ENCODE measurements around the gene HAGH. TPM values are rescaled to one million over a fixed set of nuclear protein-coding genes. Genes with fewer than 3 reads are reported as not detected.
"Not testable (repeated sequence)": the region's sequence is repeated elsewhere in the genome, so short reads cannot be mapped to it uniquely, and the experiment has no call there.

Gene HAGH
- 100 to 1,000 TPM in 4 of 6 experiments, 10 to 100 TPM in 2; 77.9 to 161 (median 143) TPM for total RNA-seq
- long read RNA-seq, transcript HAGH-202 (9 exons, 2,984 nt), result major isoform, 11 of 23 reads
- long read RNA-seq, partial matches to known transcripts, result 11 of 23 reads
- long read RNA-seq, other reads (novel, unspliced or antisense), result 1 of 23 reads

GRCh38 chr16:1826691-1827573 is at the start of gene HAGH, which contains the start of gene FAHD1:
TSS of gene HAGH (minus strand) at chr16:1826825. CDS start at chr16:1826787, 38 bp downstream.
TSS of gene FAHD1 (plus strand) at chr16:1827206. CDS start at chr16:1827239, 33 bp downstream.
- peaks cover 0 to 66% (median 14%) of the 10 kb centered on the region in 4 donors for H3K4me1 ChIP-seq
- peak; percentile 93 to 95 (median 95) for DNase-seq
- H3K4me3 ChIP-seq, result peak within 1 kb of the TSS; percentile 96 to 99 (median 98)
- no peak for TF ChIP-seq CTCF (IDR thresholded peaks at IDR 0.05)
- peak; percentile 26 for TF ChIP-seq POLR2A (IDR thresholded peaks at IDR 0.05)
- peak within 1 kb of the TSS; percentile 67 to 86 (median 80) for H3K27ac ChIP-seq
- peaks cover 0 to 11% (median 6%) of the 10 kb centered on the region in 4 donors for H3K36me3 ChIP-seq
- WGBS (ENCODE audit: insufficient coverage, low coverage, low lambda C conversion rate, missing lambda C conversion rate), result no CpG with 5 or more reads among the region's 104 CpGs
- ATAC-seq, result peak; percentile 69 to 80 (median 71)
- no peaks in the 10 kb centered on the region for H3K9me3 ChIP-seq
- H3K27me3 ChIP-seq, result no peaks in the 10 kb centered on the region
- intact Hi-C loops (cut with DNase I), result no loop called here

- H3K36me3 ChIP-seq; H3K4me3 ChIP-seq; DNase-seq; H3K9me3 ChIP-seq; H3K27me3 ChIP-seq; ATAC-seq; intact Hi-C loops (cut with DNase I): not testable (repeated sequence)
- Histone ChIP-seq H3K4me1 (peaks cover 0 to 31% (median 13%) of the 10 kb centered on the region in 4 donors), H3K27ac (peak overlapping the region in 1 of 3 donors; percentile 21)
- WGBS (ENCODE audit: insufficient coverage, low coverage, low lambda C conversion rate, missing lambda C conversion rate), result 81% methylated on average over 12 of the region's 13 CpGs
Measured at GRCh38 chr16:1876066-1876465, 49.4 kb upstream of the HAGH start.

- DNase-seq (peak in 2 of 3 donors; percentile 62 to 77), ATAC-seq (peak; percentile 32 to 71 (median 57))
- Histone ChIP-seq H3K4me3 (no peak overlapping the region), H3K4me1 (peaks cover 0 to 41% (median 18%) of the 10 kb centered on the region in 4 donors), H3K27ac (peak overlapping the region in 2 of 3 donors; percentile 8 to 30), H3K27me3 (no peaks in the 10 kb centered on the region), H3K36me3 (no peaks in the 10 kb centered on the region), H3K9me3 (no peaks in the 10 kb centered on the region)
- TF ChIP-seq CTCF (IDR thresholded peaks at IDR 0.05), result no peak
- no peak for TF ChIP-seq POLR2A (IDR thresholded peaks at IDR 0.05)
- WGBS (ENCODE audit: insufficient coverage, low coverage, low lambda C conversion rate, missing lambda C conversion rate), result 16% methylated on average over 6 of the region's 6 CpGs
- intact Hi-C loops (cut with DNase I), result no loop called here
Measured at GRCh38 chr16:1874854-1875253, 48.2 kb upstream of the HAGH start.

- TF ChIP-seq CTCF (IDR thresholded peaks at IDR 0.05) (no peak), POLR2A (IDR thresholded peaks at IDR 0.05) (no peak)
- intact Hi-C loops (cut with DNase I), result no loop called here
- no peaks in the 10 kb centered on the region for H3K9me3 ChIP-seq
- H3K4me1 ChIP-seq, result peaks cover 0 to 37% (median 18%) of the 10 kb centered on the region in 4 donors
- ATAC-seq, result peak in 3 of 4 donors; percentile 9 to 25 (median 13)
- H3K4me3 ChIP-seq, result peak within 1 kb of the TSS in 1 of 3 donors; percentile 33
- no peaks in the 10 kb centered on the region for H3K27me3 ChIP-seq
- peak within 1 kb of the TSS in 2 of 3 donors; percentile 61 to 72 for H3K27ac ChIP-seq
- no peaks in the 10 kb centered on the region for H3K36me3 ChIP-seq
- no peak for DNase-seq
- whole genome bisulfite sequencing (ENCODE audit: insufficient coverage, low coverage, low lambda C conversion rate, missing lambda C conversion rate), result 17% methylated on average over 11 of the region's 68 CpGs
Measured at GRCh38 chr16:1871974-1872635, 45.5 kb upstream of the HAGH start, which contains the start of gene MEIOB. TSS of gene MEIOB (minus strand) at chr16:1872164. CDS start at chr16:1868175, 3,989 bp downstream.

All from right lobe of liver (tissue), 6 donors.